KMS-11 (cell line): Measurements from ENCODE around the gene RBP5.

ENCODE experiments used
- H2AFZ ChIP-seq: fragments of 200-600 bp; sonication (generic); 2 replicates; pipeline ENCODE4 v1.6.1; 2016; ENCODE audit warnings: antibody characterized with exemption, mixed run types, low read depth
- H3K27ac ChIP-seq: fragments of 200-600 bp; sonication (generic); 2 replicates; pipeline ENCODE4 v1.6.1; 2016; ENCODE audit warnings: mild to moderate bottlenecking, mixed run types
- H3K27me3 ChIP-seq: fragments of 200-600 bp; sonication (generic); 2 replicates; pipeline ENCODE4 v1.6.1; 2017; ENCODE audit warnings: mild to moderate bottlenecking, low read depth, mixed run types, moderate library complexity; ENCODE audit not compliant: insufficient read depth
- H3K36me3 ChIP-seq: fragments of 200-600 bp; sonication (generic); 2 replicates; pipeline ENCODE4 v1.6.1; 2017; ENCODE audit warnings: mild to moderate bottlenecking, mixed run types; ENCODE audit not compliant: insufficient read depth
- H3K4me1 ChIP-seq: fragments of 200-600 bp; sonication (generic); 2 replicates; pipeline ENCODE4 v1.6.1; 2016; ENCODE audit warnings: mild to moderate bottlenecking, low read depth, mixed run types; ENCODE audit not compliant: poor library complexity, severe bottlenecking
- H3K4me2 ChIP-seq: fragments of 200-600 bp; sonication (generic); 2 replicates; pipeline ENCODE4 v1.7.0; 2016; ENCODE audit warnings: mild to moderate bottlenecking, mixed run types
- H3K4me3 ChIP-seq: fragments of 200-600 bp; sonication (generic); IDR thresholded peaks from 2 replicates; pipeline ENCODE4 v1.6.1; 2017; ENCODE audit warnings: low read depth, low read length, mixed read lengths; ENCODE audit not compliant: insufficient read depth
- H3K79me2 ChIP-seq: fragments of 200-600 bp; sonication (generic); 2 replicates; pipeline ENCODE4 v1.6.1; 2016; ENCODE audit warnings: low read depth, mixed run types; ENCODE audit not compliant: insufficient read depth
- H3K9ac ChIP-seq: fragments of 200-600 bp; sonication (generic); 2 replicates; pipeline ENCODE4 v1.6.1; 2016; ENCODE audit warnings: mild to moderate bottlenecking, mixed run types
- H4K20me1 ChIP-seq: fragments of 200-600 bp; sonication (generic); 2 replicates; pipeline ENCODE4 v1.6.1; 2016; ENCODE audit warnings: mild to moderate bottlenecking, mixed run types; ENCODE audit not compliant: insufficient read depth
- TF ChIP-seq, protein P1 (sequence below): fragments of 200-600 bp; sonication (generic); conservative IDR thresholded peaks from 2 replicates; pipeline ENCODE4 v1.6.1; 2017; ENCODE audit warnings: low read depth, mild to moderate bottlenecking, antibody characterized with exemption, low read length, moderate library complexity, mixed read lengths

The RBP5 gene

GRCh38 chr12:7122811-7123769 is 5.6 kb downstream of the RBP5 start:
- no peak overlapping the region for H3K4me2 ChIP-seq
- no peak overlapping the region for H3K9ac ChIP-seq
- no peak overlapping the region for H2AFZ ChIP-seq
- no peaks in the 10 kb centered on the region for H4K20me1 ChIP-seq
- H3K36me3 ChIP-seq, result no peaks in the 10 kb centered on the region
- TF ChIP-seq, protein P1, sequence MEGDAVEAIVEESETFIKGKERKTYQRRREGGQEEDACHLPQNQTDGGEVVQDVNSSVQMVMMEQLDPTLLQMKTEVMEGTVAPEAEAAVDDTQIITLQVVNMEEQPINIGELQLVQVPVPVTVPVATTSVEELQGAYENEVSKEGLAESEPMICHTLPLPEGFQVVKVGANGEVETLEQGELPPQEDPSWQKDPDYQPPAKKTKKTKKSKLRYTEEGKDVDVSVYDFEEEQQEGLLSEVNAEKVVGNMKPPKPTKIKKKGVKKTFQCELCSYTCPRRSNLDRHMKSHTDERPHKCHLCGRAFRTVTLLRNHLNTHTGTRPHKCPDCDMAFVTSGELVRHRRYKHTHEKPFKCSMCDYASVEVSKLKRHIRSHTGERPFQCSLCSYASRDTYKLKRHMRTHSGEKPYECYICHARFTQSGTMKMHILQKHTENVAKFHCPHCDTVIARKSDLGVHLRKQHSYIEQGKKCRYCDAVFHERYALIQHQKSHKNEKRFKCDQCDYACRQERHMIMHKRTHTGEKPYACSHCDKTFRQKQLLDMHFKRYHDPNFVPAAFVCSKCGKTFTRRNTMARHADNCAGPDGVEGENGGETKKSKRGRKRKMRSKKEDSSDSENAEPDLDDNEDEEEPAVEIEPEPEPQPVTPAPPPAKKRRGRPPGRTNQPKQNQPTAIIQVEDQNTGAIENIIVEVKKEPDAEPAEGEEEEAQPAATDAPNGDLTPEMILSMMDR, result no peak
- H3K79me2 ChIP-seq, result no peaks in the 10 kb centered on the region
- H3K4me1 ChIP-seq, result no peaks in the 10 kb centered on the region
- H3K27me3 ChIP-seq, result no peaks in the 10 kb centered on the region
- H3K27ac ChIP-seq, result no peak overlapping the region
- no peak overlapping the region for H3K4me3 ChIP-seq

DNA sequence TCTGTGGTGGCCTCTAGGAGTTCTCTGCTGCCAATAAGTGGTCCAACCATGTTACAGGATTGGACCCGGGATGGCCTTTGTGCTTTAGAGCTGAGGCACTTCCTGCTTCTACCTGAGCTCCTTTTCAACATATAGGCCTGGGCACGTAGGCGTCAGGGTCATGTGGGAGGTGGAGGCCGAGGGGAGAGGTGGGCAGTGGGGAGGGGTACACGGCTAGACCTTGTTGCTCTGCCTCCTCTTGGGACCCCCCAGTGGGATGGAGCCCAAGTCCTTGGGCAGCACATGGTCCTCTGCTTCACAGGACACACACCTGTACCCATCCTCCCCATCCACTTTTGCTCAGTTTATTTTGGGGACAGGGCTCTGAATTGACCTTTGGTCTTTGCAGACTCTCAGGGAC is 7.4 kb downstream of the RBP5 start:
- Histone ChIP-seq H3K4me2 (no peak overlapping the region), H3K4me3 (no peak overlapping the region), H3K9ac (no peak overlapping the region), H3K27ac (no peak overlapping the region), H3K27me3 (no peaks in the 10 kb centered on the region), H3K79me2 (no peaks in the 10 kb centered on the region), H4K20me1 (no peaks in the 10 kb centered on the region), H3K4me1 (no peaks in the 10 kb centered on the region), H2AFZ (no peak overlapping the region), H3K36me3 (no peaks in the 10 kb centered on the region)
- TF ChIP-seq, protein P1, result no peak

DNA sequence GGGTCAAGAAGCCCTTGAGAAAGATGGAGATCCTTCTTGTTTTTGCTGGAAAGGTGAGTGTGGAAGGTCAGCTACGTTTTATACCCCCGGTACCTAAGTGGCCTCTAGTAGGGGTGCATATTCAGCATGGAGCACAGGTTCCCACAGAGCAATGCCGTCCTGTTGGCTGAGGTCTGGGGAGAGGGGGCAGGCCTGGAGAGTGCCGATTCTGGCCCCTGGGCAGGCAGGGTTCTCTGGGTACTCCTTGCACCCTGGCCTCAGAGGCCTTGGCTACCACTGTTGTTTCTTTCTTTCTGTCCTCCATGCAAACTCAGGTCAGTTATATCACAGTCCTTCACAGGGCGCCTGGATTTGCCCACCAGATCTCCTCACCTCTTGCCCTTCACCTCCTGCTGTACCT is 8.5 kb downstream of the RBP5 start:
- Histone ChIP-seq H3K9ac (no peak overlapping the region), H3K4me3 (no peak overlapping the region), H3K4me2 (no peak overlapping the region), H3K36me3 (no peaks in the 10 kb centered on the region), H3K79me2 (no peaks in the 10 kb centered on the region), H3K27me3 (no peaks in the 10 kb centered on the region), H2AFZ (no peak overlapping the region), H4K20me1 (no peaks in the 10 kb centered on the region), H3K27ac (no peak overlapping the region), H3K4me1 (no peaks in the 10 kb centered on the region)
- TF ChIP-seq, protein P1, result no peak

DNA sequence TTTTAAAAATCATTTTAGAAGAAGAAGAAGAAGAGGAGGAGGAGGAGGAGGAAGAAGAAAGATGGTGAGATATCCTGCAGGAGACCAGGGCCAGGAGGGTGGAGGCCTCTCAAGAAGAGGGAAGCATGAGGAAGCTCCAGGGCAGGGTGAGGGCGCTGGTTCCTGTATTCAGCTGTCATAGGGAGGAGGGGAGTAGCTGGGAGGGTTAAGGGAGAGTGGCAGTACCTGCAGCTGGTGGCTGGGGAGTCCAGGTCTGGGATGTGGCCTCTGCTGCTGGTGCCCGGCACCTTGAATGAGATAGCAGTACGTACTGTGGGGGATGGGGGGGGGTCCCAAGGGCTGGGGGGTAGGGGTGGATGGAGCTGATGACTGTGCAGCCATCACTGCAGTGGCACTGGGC is 9.8 kb downstream of the RBP5 start:
- TF ChIP-seq, protein P1, result no peak

More for the DNA sequence above, 9.8 kb downstream of the RBP5 start:
- Histone ChIP-seq H3K27ac (no peak overlapping the region), H3K4me1 (no peaks in the 10 kb centered on the region), H2AFZ (no peak overlapping the region), H3K27me3 (no peaks in the 10 kb centered on the region), H3K9ac (no peak overlapping the region), H3K79me2 (no peaks in the 10 kb centered on the region), H4K20me1 (no peaks in the 10 kb centered on the region), H3K36me3 (no peaks in the 10 kb centered on the region), H3K4me3 (no peak overlapping the region), H3K4me2 (no peak overlapping the region)
